Measurements from ENCODE around the gene SPTBN2.

- TF ChIP-seq CTCF (IDR thresholded peaks at IDR 0.05) (no peak), POLR2A (IDR thresholded peaks at IDR 0.05) (no peak)
These were observed 11.0 kb upstream of the SPTBN2 start for GRCh38 chr11:66739983-66740382.

All from uterus (tissue), 2 donors.